Measurements from ENCODE around the gene SSBP4.
"Not testable (repeated sequence)": the region's sequence is repeated elsewhere in the genome, so short reads cannot be mapped to it uniquely, and the experiment has no call there.

SSBP4 gene

DNA sequence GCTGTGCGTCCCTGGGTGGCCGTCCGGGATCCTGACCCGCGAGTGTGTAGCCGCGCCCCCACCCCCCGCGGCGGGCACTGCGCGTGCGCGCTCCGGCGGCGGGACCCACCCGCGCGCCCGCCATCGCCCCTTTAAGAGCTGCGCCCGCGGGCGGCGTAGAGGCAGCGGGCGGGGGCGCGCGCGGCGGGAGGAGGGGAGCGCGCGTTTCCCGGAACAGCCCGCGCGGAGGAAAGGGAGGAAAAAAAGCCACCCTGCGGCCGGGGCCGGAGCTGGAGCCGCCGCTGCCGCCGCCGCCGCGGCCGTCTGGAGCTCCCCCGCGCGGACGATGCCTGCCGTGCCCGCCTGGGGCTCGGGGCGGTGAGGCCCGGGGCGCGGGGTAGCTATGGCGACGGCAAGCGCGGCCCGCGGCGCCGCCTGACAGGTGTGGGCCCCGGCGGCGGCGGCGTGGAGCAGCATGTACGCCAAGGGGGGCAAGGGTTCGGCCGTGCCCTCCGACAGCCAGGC is at the start of gene SSBP4:
SSBP4 (plus strand) TSS at position 204 of the 504 bp plus-strand sequence; CDS start at position 455, 251 bp downstream.
- Histone ChIP-seq H3K36me3 (peaks cover 0 to 14% (median 0%) of the 10 kb centered on the region in 11 experiments; a peak in 6 of 22 replicates), H3K4me3 (peak within 1 kb of the TSS; percentile 77 to 98 (median 94)), H3K9ac (peak within 1 kb of the TSS; percentile 82 to 98 (median 92)), H3K27ac (peak within 1 kb of the TSS; percentile 88 to 100 (median 95)), H3K4me1 (peaks cover 77 to 94% (median 90%) of the 10 kb centered on the region in 10 experiments), H3K27me3 (no peaks in the 10 kb centered on the region), H3K4me2 (peak within 1 kb of the TSS; percentile 91 to 98 (median 95)), H3K9me3 (replicated peaks in 1 of 11) (no peaks in the 10 kb centered on the region), H4K20me1 (peaks cover 38 to 46% (median 42%) of the 10 kb centered on the region in 11 experiments)
- TF ChIP-seq Cebpa-rat (IDR thresholded peaks at IDR 0.05), result no peak

DNA sequence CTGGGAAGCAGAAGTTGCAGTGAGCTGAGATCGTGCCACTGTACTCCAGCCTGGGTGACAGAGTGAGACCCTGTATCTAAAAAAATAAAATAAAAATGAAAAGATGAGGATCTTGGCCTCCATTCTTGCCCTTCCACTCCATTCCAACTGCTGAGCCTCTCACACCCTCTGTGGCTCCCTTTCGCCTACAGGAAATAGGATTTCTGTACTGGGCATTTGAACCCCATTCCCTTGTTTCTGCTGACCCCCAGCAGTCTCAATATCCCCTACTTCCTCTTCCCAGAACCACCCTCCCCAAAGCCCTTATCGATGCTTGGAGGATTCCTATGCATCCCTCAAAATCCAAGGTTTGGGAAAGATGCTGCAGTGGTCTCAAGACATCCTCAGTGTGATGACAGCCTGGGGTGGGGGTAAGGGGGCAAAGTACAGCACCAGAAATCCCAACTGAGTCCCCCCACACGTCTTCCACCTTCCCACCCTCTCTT is 45.7 kb upstream of the SSBP4 start:
- Histone ChIP-seq H3K36me3 (peaks cover 0 to 12% (median 0%) of the 10 kb centered on the region in 11 experiments; a peak in 4 of 22 replicates), H3K4me2 (peak overlapping the region; percentile 74 to 94 (median 83))

DNA sequence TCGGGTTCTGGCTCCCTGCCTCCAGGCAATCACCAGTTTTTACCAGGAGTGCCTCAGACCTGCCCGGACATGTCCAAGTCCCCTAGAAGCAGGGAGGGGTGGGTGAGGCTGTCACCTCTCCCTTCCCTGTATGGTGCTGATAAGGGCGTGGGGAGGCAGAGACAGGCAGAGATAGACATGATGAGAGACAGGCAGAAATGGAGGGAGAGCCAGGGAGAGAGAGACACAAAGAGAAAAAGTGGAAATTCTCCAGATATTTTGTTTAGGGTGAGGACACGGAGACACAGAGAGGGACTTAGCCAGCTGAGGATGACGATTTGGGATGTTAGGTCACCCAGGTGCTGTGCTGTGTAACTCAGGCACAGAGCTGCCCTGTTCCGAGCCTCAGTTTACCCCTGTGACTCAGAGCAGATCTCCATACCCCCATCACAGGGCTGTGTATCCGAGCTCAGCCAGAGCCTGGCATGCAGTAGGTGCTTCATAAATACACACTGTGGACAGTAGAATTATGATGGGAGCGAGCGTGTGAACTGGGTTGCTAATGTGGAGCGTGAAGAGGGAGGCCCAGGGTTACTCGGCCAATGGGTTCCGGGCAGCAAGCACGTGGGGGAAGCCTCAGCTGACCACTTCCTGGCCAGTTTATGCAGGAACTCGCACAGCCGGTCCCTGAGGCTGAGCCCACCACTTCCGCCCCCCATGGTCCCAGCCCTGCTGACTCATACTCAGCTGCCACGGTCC is 45.1 kb upstream of the SSBP4 start:
- H3K36me3 ChIP-seq, result peaks cover 0 to 7% (median 0%) of the 10 kb centered on the region in 11 experiments; a peak in 2 of 22 replicates
- no peaks in the 10 kb centered on the region for H4K20me1 ChIP-seq
- H3K4me1 ChIP-seq, result peaks cover 46 to 94% (median 72%) of the 10 kb centered on the region in 10 experiments
- H3K9me3 ChIP-seq (replicated peaks in 1 of 11), result no peaks in the 10 kb centered on the region
- H3K9ac ChIP-seq, result peak overlapping the region; percentile 69 to 83 (median 75); a peak in 21 of 22 replicates
- H3K27me3 ChIP-seq, result no peaks in the 10 kb centered on the region
- TF ChIP-seq Cebpa-rat (IDR thresholded peaks at IDR 0.05), result no peak
- H3K4me3 ChIP-seq, result peak overlapping the region in 7 of 10 experiments; percentile 2 to 31 (median 6); a peak in 7 of 20 replicates
- H3K4me2 ChIP-seq, result peak overlapping the region; percentile 74 to 94 (median 83)
- peak overlapping the region; percentile 83 to 96 (median 90) for H3K27ac ChIP-seq

More for the DNA sequence above, 45.7 kb upstream of the SSBP4 start:
- Histone ChIP-seq H3K9me3 (replicated peaks in 1 of 11) (no peaks in the 10 kb centered on the region), H3K9ac (peak overlapping the region; percentile 69 to 83 (median 75)), H3K4me1 (peaks cover 46 to 94% (median 68%) of the 10 kb centered on the region in 10 experiments), H4K20me1 (no peaks in the 10 kb centered on the region), H3K27ac (peak overlapping the region; percentile 83 to 96 (median 90)), H3K4me3 (peak overlapping the region in 5 of 10 experiments; percentile 3 to 22 (median 6); a peak in 5 of 20 replicates), H3K27me3 (no peaks in the 10 kb centered on the region)
- TF ChIP-seq Cebpa-rat (IDR thresholded peaks at IDR 0.05), result no peak

DNA sequence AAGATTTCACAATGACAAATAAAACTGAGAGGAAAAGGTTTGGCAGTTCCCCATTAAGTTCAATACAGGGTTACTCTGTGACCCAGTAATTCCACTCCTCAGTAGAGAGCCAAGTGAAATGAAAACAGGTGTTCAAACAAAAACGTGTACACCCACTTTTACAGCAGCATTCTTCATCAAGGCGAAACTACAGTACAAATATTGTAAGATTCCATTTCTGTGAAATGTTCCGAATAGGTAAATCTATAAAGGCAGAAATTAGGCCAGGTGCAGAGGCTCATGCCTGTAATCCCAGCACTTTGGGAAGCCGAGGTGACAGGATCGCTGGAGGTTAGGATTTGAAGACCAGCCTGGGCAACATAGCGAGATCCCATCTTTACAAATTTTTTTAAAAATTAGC is 42.2 kb upstream of the SSBP4 start:
- H4K20me1 ChIP-seq, result no peaks in the 10 kb centered on the region
- H3K9ac ChIP-seq, result no peak overlapping the region; a peak in 2 of 22 replicates
- peak overlapping the region; percentile 26 to 87 (median 64); a peak in 16 of 22 replicates for H3K4me2 ChIP-seq
- no peak overlapping the region for H3K4me3 ChIP-seq
- no peaks in the 10 kb centered on the region for H3K36me3 ChIP-seq
- TF ChIP-seq Cebpa-rat (IDR thresholded peaks at IDR 0.05), result no peak
- H3K4me1 ChIP-seq, result peaks cover 51 to 99% (median 95%) of the 10 kb centered on the region in 10 experiments
- H3K9me3 ChIP-seq (replicated peaks in 1 of 11), result no peaks in the 10 kb centered on the region
- H3K27me3 ChIP-seq, result no peaks in the 10 kb centered on the region
- H3K27ac ChIP-seq, result peak overlapping the region in 8 of 11 experiments; percentile 5 to 95 (median 30); a peak in 9 of 22 replicates

DNA sequence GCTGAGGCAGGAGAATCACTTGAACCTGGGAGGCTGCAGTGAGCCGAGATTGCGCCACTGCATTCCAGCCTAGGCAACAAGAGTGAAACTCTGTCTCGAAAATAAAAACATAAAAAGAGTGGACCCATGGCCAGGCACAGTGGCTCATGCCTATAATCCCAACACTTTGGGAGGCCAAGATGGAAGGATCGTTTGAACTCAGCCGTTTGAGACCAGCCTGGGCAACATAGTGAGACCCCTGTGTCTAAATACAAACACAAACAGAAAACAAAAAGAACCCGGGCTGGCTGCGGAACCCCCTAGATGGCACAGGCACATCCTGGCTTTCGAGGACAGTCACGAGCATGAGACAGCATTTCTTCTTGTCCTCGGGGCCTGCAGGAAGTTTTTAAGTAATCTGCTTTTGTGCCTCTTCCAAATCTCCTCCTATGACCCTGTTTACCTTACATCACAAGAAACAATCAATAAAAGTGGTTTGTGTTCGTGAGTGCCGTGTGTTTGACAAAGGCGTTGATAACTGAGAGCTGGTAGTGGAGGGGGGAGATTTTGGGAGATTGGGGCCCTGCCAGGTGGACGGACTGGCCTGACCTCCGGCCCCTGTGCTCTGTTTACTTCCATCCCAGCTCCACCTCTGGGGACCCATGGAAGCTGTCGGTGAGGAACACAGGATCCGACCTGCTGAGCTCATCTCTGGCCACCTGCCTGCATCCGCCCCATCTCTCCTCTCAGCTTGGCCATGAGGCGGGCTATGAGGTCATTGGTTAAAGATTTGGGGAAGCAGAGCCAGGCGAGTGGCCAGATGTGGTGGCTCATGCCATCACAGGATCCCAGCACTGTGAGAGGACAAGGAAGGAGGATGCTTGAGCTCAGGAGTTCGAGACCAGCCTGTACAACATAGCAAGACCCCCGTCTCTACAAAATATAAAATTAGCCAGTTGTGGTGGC is 39.1 kb upstream of the SSBP4 start:
- peak overlapping the region in 7 of 11 experiments; percentile 0 to 38 (median 19); a peak in 5 of 22 replicates for H3K9ac ChIP-seq
- no peaks in the 10 kb centered on the region for H3K9me3 ChIP-seq (replicated peaks in 1 of 11)
- H3K27me3 ChIP-seq, result no peaks in the 10 kb centered on the region
- H3K4me2 ChIP-seq, result peak overlapping the region in 9 of 11 experiments; percentile 10 to 87 (median 68); a peak in 15 of 22 replicates
- no peaks in the 10 kb centered on the region for H4K20me1 ChIP-seq
- no peak overlapping the region for H3K4me3 ChIP-seq
- peak overlapping the region; percentile 9 to 95 (median 53); a peak in 18 of 22 replicates for H3K27ac ChIP-seq
- H3K36me3 ChIP-seq, result no peaks in the 10 kb centered on the region
- TF ChIP-seq Cebpa-rat (IDR thresholded peaks at IDR 0.05), result no peak; a peak in 1 of 22 replicates
- peaks cover 33 to 100% (median 79%) of the 10 kb centered on the region in 10 experiments for H3K4me1 ChIP-seq

DNA sequence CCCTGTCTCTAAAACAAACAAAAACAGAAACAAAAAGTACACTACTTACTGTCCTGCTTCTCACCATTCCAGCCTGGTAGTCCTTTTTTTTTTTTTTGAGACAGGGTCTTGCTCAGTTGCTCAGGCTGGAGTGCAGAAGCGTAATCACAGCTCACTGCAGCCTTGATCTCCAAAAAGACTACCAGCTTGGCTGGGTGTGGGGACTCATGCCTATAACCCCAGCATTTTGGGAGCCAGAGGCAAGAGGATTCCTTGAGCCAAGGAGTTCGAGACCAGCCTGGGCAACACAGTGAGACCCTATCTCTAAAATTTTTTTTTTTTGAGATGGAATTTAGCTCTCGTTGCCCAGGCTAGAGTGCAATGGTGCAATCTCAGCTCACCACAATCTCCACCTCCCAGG is 38.4 kb upstream of the SSBP4 start:
- peak overlapping the region in 3 of 11 experiments; percentile 0 to 37 (median 14); a peak in 3 of 22 replicates for H3K9ac ChIP-seq
- no peaks in the 10 kb centered on the region for H4K20me1 ChIP-seq
- H3K9me3 ChIP-seq (replicated peaks in 1 of 11), result no peaks in the 10 kb centered on the region
- H3K27ac ChIP-seq, result peak overlapping the region in 9 of 11 experiments; percentile 34 to 95 (median 54); a peak in 15 of 22 replicates
- no peak overlapping the region for H3K4me3 ChIP-seq
- H3K4me2 ChIP-seq, result peak overlapping the region in 9 of 11 experiments; percentile 10 to 87 (median 68); a peak in 14 of 22 replicates
- TF ChIP-seq Cebpa-rat (IDR thresholded peaks at IDR 0.05), result no peak
- peaks cover 26 to 99% (median 79%) of the 10 kb centered on the region in 10 experiments for H3K4me1 ChIP-seq
- H3K36me3 ChIP-seq, result no peaks in the 10 kb centered on the region
- H3K27me3 ChIP-seq, result no peaks in the 10 kb centered on the region

DNA sequence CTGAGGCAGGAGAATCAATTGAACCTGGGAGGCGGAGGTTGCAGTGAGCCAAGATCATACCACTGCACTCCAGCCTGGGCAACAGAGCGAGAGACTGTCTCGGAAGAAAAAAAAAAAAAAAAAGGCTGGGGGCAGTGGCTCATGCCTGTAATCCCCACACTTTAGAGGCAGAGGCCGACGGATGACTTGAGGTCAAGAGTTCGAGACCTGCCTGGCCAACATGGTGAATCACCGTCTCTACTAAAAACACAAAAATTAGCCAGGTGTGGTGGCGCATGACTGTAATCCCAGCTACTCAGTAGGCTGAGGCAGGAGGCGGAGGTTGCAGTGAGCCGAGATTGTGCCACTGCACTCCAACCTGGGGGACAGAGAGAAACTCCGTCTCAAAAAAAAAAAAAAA is 35.6 kb upstream of the SSBP4 start:
- peak overlapping the region in 1 of 11 experiments; percentile 40; a peak in 1 of 22 replicates for H3K9ac ChIP-seq
- not testable (repeated sequence) for H3K9me3 ChIP-seq (replicated peaks in 1 of 11)

DNA sequence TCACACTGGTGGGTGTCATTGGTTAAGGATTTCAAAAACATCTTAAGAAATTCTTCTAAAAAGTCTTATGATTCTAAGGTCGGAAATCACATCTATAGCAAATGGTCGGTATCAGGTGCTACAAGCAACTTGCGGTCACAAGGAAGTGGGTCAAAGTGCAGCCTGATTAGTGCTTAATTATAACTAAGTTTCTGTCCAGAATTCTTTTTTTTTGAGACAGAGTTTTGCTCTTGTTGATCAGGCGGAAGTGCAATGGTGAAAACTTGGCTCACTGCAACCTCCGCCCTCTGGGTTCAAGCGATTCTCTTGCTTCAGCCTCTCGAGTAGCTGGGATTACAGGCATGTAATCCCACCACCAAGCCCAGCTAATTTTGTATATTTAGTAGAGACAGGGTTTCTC is 34.4 kb upstream of the SSBP4 start:
- TF ChIP-seq Cebpa-rat (IDR thresholded peaks at IDR 0.05), result no peak
- H3K9me3 ChIP-seq (replicated peaks in 1 of 11), result no peaks in the 10 kb centered on the region
- H3K27ac ChIP-seq, result no peak overlapping the region
- no peak overlapping the region for H3K4me3 ChIP-seq
- H3K4me1 ChIP-seq, result peaks cover 36 to 99% (median 71%) of the 10 kb centered on the region in 10 experiments
- peaks cover 0 to 34% (median 29%) of the 10 kb centered on the region in 11 experiments; a peak in 15 of 22 replicates for H3K27me3 ChIP-seq
- H3K9ac ChIP-seq, result no peak overlapping the region
- peak overlapping the region in 4 of 11 experiments; percentile 66 to 99 (median 83); a peak in 4 of 22 replicates for H3K4me2 ChIP-seq
- H3K36me3 ChIP-seq, result peaks cover 0 to 20% (median 0%) of the 10 kb centered on the region in 11 experiments; a peak in 6 of 22 replicates
- peaks cover 0 to 28% (median 0%) of the 10 kb centered on the region in 11 experiments; a peak in 3 of 22 replicates for H4K20me1 ChIP-seq

More for the DNA sequence above, 35.6 kb upstream of the SSBP4 start:
- H3K4me1 ChIP-seq, result peaks cover 36 to 99% (median 77%) of the 10 kb centered on the region in 10 experiments
- H3K4me2 ChIP-seq, result peak overlapping the region in 4 of 11 experiments; percentile 14 to 87 (median 75); a peak in 5 of 22 replicates
- peaks cover 0 to 16% (median 0%) of the 10 kb centered on the region in 11 experiments; a peak in 2 of 22 replicates for H4K20me1 ChIP-seq
- not testable (repeated sequence) for H3K36me3 ChIP-seq, H3K27ac ChIP-seq, H3K4me3 ChIP-seq
- H3K27me3 ChIP-seq, result peaks cover 0 to 23% (median 17%) of the 10 kb centered on the region in 11 experiments; a peak in 15 of 22 replicates
